SK-N-SH (cell line): ENCODE measurements around the gene SEMA3A.

Source experiments
- CHD2 ChIP-seq: fragments of 150-350 bp; IDR thresholded peaks from 2 replicates; pipeline ENCODE4 v1.6.1; 2018; ENCODE audit warnings: low read length; ENCODE audit not compliant: partially characterized antibody
- ELF1 ChIP-seq: IDR thresholded peaks from 2 replicates; pipeline ENCODE4 v1.4.0; 2012
- EP300 ChIP-seq, 2 experiments: IDR thresholded peaks; 2 replicates each; pipeline versions ENCODE4 v1.4.0 to v1.6.1; 2012; ENCODE audit warnings: borderline replicate concordance in 1 of 2, low read depth in 1 of 2, low read length in 1 of 2
- EZH2phosphoT487 ChIP-seq: fragments of 200-600 bp; sonication (generic); IDR thresholded peaks from 2 replicates; pipeline ENCODE4 v1.6.1; 2017; ENCODE audit warnings: low read depth, mixed run types, mild to moderate bottlenecking, antibody characterized with exemption, moderate library complexity, borderline replicate concordance
- GABPA ChIP-seq: IDR thresholded peaks from 2 replicates; pipeline ENCODE4 v1.4.0; 2012; ENCODE audit warnings: low read depth, mild to moderate bottlenecking
- JUND ChIP-seq: IDR thresholded peaks from 2 replicates; pipeline ENCODE4 v1.4.0; 2012
- POLR2AphosphoS5 ChIP-seq: IDR thresholded peaks from 2 replicates; pipeline ENCODE4 v1.6.1; 2012; ENCODE audit warnings: low read depth, low read length
- SIN3A ChIP-seq: IDR thresholded peaks from 2 replicates; pipeline ENCODE4 v1.6.1; 2012; ENCODE audit warnings: low read depth, mild to moderate bottlenecking, low read length, moderate library complexity, borderline replicate concordance
- SMC3 ChIP-seq: IDR thresholded peaks from 2 replicates; pipeline ENCODE4 v1.6.1; 2012; ENCODE audit warnings: low read depth, low read length, improper control_type of control experiment
- TAF1 ChIP-seq: IDR thresholded peaks from 2 replicates; pipeline ENCODE4 v1.6.1; 2012; ENCODE audit warnings: low read depth, mild to moderate bottlenecking, low read length, moderate library complexity, borderline replicate concordance
- YY1 ChIP-seq: IDR thresholded peaks from 2 replicates; pipeline ENCODE4 v1.4.0; 2012; ENCODE audit warnings: low read depth, mild to moderate bottlenecking
- TF ChIP-seq, protein P1 (sequence below): fragments of 200-600 bp; sonication (generic); IDR thresholded peaks from 2 replicates; pipeline ENCODE4 v1.6.1; 2017; ENCODE audit warnings: antibody characterized with exemption, mild to moderate bottlenecking, moderate library complexity
- TF ChIP-seq, protein P2 (sequence below): IDR thresholded peaks from 2 replicates; pipeline ENCODE4 v1.6.1; 2012; ENCODE audit warnings: mild to moderate bottlenecking, low read depth, low read length, moderate library complexity
- TF ChIP-seq, protein P3 (sequence below): IDR thresholded peaks from 2 replicates; pipeline ENCODE4 v1.4.0; 2012; ENCODE audit warnings: low read depth

DNA sequence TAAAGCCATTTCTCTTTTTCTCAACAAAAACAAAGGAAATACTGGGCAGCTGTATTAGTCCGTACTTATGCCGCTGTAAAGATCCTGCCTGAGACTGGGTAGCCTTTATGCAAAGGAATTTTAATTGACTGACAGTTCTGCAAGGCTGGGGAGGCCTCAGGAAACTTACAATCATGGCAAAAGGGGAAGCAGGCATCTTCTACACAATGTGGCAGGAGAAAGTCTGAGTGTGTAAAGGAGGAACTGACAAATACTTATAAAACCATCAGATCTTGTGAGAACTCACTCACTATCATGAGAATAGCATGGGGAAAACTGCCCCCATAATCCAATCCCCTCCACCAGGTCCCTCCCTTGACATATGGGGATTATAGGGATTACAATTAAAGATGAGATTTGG is 264.3 kb downstream of the SEMA3A start:
- TF ChIP-seq GABPA (no peak), YY1 (no peak), EP300 (IDR thresholded peaks at IDR 0.05; ENCODE audit: borderline replicate concordance in 1 of 2, low read depth in 1 of 2, low read length in 1 of 2) (no peak), ELF1 (no peak), EZH2phosphoT487 (no peak), JUND (no peak), TAF1 (no peak), SMC3 (no peak), SIN3A (no peak), CHD2 (no peak), POLR2AphosphoS5 (no peak)
- TF ChIP-seq, protein P1, sequence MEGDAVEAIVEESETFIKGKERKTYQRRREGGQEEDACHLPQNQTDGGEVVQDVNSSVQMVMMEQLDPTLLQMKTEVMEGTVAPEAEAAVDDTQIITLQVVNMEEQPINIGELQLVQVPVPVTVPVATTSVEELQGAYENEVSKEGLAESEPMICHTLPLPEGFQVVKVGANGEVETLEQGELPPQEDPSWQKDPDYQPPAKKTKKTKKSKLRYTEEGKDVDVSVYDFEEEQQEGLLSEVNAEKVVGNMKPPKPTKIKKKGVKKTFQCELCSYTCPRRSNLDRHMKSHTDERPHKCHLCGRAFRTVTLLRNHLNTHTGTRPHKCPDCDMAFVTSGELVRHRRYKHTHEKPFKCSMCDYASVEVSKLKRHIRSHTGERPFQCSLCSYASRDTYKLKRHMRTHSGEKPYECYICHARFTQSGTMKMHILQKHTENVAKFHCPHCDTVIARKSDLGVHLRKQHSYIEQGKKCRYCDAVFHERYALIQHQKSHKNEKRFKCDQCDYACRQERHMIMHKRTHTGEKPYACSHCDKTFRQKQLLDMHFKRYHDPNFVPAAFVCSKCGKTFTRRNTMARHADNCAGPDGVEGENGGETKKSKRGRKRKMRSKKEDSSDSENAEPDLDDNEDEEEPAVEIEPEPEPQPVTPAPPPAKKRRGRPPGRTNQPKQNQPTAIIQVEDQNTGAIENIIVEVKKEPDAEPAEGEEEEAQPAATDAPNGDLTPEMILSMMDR = no peak
- TF ChIP-seq, protein P2, sequence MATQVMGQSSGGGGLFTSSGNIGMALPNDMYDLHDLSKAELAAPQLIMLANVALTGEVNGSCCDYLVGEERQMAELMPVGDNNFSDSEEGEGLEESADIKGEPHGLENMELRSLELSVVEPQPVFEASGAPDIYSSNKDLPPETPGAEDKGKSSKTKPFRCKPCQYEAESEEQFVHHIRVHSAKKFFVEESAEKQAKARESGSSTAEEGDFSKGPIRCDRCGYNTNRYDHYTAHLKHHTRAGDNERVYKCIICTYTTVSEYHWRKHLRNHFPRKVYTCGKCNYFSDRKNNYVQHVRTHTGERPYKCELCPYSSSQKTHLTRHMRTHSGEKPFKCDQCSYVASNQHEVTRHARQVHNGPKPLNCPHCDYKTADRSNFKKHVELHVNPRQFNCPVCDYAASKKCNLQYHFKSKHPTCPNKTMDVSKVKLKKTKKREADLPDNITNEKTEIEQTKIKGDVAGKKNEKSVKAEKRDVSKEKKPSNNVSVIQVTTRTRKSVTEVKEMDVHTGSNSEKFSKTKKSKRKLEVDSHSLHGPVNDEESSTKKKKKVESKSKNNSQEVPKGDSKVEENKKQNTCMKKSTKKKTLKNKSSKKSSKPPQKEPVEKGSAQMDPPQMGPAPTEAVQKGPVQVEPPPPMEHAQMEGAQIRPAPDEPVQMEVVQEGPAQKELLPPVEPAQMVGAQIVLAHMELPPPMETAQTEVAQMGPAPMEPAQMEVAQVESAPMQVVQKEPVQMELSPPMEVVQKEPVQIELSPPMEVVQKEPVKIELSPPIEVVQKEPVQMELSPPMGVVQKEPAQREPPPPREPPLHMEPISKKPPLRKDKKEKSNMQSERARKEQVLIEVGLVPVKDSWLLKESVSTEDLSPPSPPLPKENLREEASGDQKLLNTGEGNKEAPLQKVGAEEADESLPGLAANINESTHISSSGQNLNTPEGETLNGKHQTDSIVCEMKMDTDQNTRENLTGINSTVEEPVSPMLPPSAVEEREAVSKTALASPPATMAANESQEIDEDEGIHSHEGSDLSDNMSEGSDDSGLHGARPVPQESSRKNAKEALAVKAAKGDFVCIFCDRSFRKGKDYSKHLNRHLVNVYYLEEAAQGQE = no peak
- TF ChIP-seq, protein P3, sequence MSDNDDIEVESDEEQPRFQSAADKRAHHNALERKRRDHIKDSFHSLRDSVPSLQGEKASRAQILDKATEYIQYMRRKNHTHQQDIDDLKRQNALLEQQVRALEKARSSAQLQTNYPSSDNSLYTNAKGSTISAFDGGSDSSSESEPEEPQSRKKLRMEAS = no peak
